ENCODE results near the gene LIX1. TPM values are rescaled to one million over a fixed set of nuclear protein-coding genes. Genes with fewer than 3 reads are reported as not detected.

The LIX1 gene
- polyA plus RNA-seq, 10 donors: 3.6 to 8.6 (median 4.9) TPM

Other genes starting within 250 kb of the LIX1 start
- gene LNPEP, start 206.5 kb downstream of the LIX1 start, polyA plus RNA-seq (ENCODE audit: insufficient read length in 10 of 10): 10 to 100 TPM; 13.8 to 24.5 (median 18.2) TPM
- gene RIOK2, start 40.6 kb upstream of the LIX1 start, polyA plus RNA-seq (ENCODE audit: insufficient read length in 10 of 10): 10 to 100 TPM; 31.0 to 45.4 (median 38.1) TPM